Spleen (tissue), 7 donors: ENCODE measurements around the gene ADA.
"Not testable (repeated sequence)": the region's sequence is repeated elsewhere in the genome, so short reads cannot be mapped to it uniquely, and the experiment has no call there.

ENCODE experiments used
- CTCF ChIP-seq, 11 experiments: fragments of 200-600 bp in 7 of 11; fragments of 450-650 bp in 4 of 11; sonication (generic) in 4 of 11; IDR thresholded peaks in 8 of 11; conservative IDR thresholded peaks in 3 of 11; 1 replicate in 7 of 11; 2 replicates in 4 of 11; pipeline versions ENCODE4 v1.4.0 to v1.8.0; 2016 to 2021; ENCODE audit warnings: antibody characterized with exemption in 11 of 11, inconsistent platforms in 4 of 11, mild to moderate bottlenecking in 1 of 11
- POLR2A ChIP-seq, 3 donors: fragments of 450-650 bp; IDR thresholded peaks; one replicate each; pipeline ENCODE4 v1.5.1; 2017; ENCODE audit warnings: antibody characterized with exemption in 3 of 3, mild to moderate bottlenecking in 1 of 3
- donor health status: DM: no; HTN: no; CAD: no; lungs with moderate emphysema.
- donor health status: DM: no; HTN: no; CAD: no.
- donor health status: DM: no; HTN: no; CAD: no.

- TF ChIP-seq CTCF (IDR thresholded peaks at IDR 0.05 in 8 of 11, conservative IDR thresholded peaks at IDR 0.05 in 3 of 11); POLR2A (IDR thresholded peaks at IDR 0.05): not testable (repeated sequence)
Observed at GRCh38 chr20:44654210-44654609, 2.7 kb upstream of the ADA start.
